Adipose tissue (tissue), 3 donors: Measurements from ENCODE around the gene SLC12A3. TPM values are rescaled to one million over a fixed set of nuclear protein-coding genes. Genes with fewer than 3 reads are reported as not detected.

Experiments
- H3K27ac ChIP-seq: one replicate; pipeline ENCODE4 v1.5.1; 2013; ENCODE audit warnings: low read depth, low read length
- WGBS, 3 donors: extraction: QIAGEN DNeasy Blood & Tissue Kit; methylation state at CpG; one replicate each; pipeline ENCODE4 v1.1.7; 2013; 5-methylcytosine and 5-hydroxymethylcytosine counted together
- polyA plus RNA-seq, 3 donors: library from polyadenylated mRNA; stranded (reverse); fragments of 200-250 nt; gene quantifications; one replicate each; pipeline ENCODE4 v1.2.3, GENCODE V29; 2013
- donor health status: healthy with polysubstance abuse.
- donor health status: Bipolar disorder and iron deficiency.
- donor health status: healthy.

Gene SLC12A3
- polyA plus RNA-seq, 3 donors, result 0.02 to 0.06 TPM; not detected in 1

DNA sequence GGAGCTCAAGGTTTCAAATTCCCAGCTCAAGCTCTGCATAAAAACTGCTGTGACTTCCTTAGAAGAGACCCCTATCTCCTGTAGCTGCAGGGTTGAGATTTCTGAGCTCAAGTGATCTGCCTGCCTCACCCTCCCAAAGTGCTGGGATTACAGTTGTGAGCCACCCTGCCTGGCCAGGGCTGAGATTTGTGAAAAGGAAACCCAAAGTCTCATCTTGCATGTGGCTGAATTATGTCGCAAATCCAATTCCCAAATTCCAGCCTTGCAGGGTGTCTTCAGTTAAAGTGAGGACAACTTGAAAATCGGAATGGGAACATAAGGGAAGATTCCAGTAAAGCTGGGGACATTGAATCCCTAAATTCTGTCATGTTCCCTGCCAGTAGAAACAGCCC, 82.6 kb downstream of the SLC12A3 start:
- no peak overlapping the region for H3K27ac ChIP-seq
- WGBS, 3 donors, result 43 to 89% (median 86%) methylated on average over 2 of the region's 2 CpGs

DNA sequence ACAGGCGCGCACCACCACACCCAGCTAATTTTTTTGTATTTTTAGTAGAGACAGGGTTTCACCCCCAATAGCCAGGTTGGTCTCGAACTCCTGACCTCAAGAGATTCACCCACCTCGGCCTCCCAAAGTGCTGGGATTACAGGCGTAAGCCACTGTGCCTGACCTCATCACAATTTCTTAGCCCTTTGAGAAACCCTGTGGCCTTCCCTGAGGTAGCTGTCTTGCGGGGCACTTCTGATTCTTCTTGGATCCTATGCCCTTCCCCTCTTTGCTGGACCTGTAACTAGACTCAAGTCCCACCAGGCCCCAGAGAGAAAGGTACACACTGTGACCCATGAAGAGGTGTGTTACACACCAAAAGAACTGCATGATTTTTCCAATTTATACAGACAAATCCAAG, 83.2 kb downstream of the SLC12A3 start:
- no peak overlapping the region for H3K27ac ChIP-seq
- WGBS, 3 donors, result 44 to 97% (median 96%) methylated on average over 4 to 6 of the region's 6 CpGs

DNA sequence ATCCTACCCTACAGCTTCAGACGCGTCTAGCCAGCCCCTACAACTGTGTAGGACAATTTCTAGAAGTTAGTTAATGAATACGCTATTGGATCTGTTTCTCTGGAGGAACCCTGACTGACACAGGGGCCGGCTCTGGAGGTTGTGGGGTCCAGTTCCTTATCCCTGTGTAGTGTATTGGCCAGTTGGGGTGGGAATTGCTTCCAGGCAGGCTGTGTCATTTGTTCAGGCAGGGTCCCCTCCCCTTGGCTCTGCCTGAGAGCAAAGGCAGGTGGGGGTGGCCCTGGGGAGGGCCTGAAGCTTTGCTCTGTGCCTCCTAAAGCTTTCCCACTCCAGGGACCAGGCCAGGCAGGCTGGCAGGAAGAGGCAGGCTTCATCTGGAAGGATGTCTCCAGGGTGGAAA, 85.0 kb downstream of the SLC12A3 start:
- 44 to 88% (median 74%) methylated on average over 4 of the region's 4 CpGs for WGBS, 3 donors
- H3K27ac ChIP-seq, result no peak overlapping the region

DNA sequence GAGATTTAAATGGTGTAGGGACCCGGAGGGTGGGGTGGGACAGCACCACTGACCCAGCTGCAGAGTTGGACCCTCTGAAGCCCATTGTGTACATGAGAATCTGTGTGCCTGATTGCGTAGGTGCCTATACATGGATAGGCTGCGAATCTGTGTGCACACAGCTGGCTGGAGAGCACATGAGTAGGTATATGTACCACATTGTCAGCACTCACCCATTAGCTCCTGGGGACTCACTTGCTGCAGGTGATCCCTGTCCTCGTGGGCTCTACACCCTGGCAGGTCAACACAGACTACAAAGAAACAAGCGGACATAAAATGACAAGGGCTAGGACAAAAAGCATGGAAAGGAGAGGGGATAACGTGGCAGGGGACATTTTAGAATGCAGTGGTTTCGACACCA, 85.4 kb downstream of the SLC12A3 start:
- WGBS, 3 donors, result 41 to 88% (median 87%) methylated on average over 7 of the region's 7 CpGs
- H3K27ac ChIP-seq, result no peak overlapping the region

DNA sequence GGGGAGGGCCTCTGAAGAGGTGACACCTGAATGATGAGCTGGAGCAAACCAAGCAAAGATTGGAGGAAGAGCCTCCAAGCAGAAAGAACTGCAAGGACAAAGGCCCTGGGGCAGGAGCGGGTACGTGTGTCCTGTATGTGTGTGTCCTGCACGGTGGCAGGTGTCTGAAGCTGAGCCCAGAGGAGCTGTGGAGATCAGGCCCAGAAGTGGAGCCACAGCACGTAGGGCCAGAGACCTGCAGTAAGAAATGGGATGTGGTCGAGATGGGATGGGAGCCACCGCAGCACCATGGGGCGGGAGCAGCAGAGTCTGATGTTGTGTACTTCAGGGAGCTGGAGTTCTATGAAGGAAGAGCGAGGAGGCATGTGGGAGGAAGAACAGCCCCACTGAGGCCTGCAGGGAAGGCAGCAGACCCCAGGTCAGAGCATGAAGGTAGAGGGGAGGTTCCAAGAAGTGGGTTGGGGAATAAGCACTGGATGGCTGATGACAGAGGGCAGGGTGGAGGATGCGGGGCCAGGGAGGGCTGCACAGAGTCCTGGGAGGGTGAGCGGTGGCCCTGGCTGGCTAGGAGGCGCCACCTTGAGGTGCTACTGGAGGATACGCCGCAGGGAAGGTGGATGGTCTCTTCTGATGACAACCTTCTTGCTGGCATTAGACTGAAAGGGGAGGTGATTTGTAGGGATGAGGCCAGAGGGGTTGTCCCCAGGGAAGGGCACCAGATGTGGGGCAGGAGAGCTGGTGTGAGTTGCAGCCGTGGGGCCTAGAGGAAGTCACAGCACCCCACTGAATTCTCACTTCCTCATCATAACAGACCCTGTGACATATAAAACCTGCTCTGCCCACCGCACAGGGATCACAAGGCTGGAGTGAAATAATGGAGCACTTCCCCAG, 86.1 kb downstream of the SLC12A3 start:
- H3K27ac ChIP-seq, result no peak overlapping the region
- WGBS, 3 donors, result 40 to 62% (median 56%) methylated on average over 15 of the region's 15 CpGs

DNA sequence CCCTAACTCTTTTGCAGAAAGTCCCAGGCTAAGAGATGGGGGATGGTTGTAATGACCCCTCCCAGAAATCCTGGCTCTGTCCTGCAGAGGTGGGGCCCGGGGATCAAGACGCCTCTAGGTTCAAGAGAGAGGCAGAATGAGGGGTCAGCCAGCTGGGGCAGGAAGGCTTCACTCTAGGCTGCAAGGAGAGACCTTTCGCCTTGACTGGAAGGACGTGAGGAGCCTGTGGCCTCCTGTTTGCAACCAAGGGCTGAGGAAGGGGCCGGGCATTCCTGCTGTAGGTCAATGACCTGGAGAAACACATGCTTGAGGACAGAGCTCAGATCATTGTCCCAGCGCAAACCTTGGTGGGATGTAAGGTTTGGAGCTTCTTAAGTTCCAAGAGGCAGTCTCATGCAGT, 88.0 kb downstream of the SLC12A3 start:
- 60 to 78% (median 64%) methylated on average over 6 of the region's 6 CpGs for WGBS, 3 donors
- no peak overlapping the region for H3K27ac ChIP-seq

DNA sequence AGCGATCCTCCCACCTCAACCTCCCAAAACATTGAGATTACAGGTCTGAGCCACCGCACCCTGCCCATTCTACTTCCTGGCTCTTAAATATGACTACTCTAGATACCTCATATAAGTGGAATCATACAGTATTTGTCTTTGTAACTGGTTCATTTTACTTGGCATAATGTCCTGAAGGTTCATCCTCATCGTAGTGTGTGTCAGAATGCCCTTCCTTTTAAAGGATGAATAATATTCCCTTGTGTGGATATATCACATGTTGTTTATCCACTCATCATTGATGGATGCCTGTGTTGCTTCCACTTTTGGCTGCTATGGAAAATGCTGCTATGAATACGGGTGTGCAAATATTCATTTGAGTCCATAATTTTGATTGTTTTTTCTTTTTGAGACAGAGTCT, 91.1 kb downstream of the SLC12A3 start:
- no peak overlapping the region for H3K27ac ChIP-seq
- 86 to 95% (median 89%) methylated on average over 4 of the region's 4 CpGs for WGBS, 3 donors

DNA sequence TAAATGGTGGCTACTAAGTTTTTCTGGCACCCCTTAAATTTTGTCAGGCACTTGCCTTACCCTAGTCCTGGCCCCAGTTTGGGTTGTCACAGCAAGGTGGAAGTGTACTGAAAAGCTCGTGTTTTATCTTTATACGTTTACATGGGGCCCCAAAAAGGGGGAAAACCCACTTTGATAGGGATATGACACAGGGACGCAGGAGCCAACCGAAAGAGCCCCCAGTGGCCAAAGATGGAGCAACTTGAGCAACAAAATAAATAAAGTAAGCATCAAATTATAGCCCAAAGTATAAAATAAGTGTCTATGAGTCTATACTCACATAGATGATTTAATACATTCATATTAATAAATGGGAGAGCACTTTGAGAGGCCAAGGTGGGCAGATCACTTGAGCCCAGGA, 91.7 kb downstream of the SLC12A3 start:
- WGBS, 3 donors, result 57 to 64% (median 62%) methylated on average over 4 of the region's 4 CpGs
- H3K27ac ChIP-seq, result no peak overlapping the region

GRCh38 chr16:56960681-56961281, 95.8 kb downstream of the SLC12A3 start:
- no peak overlapping the region for H3K27ac ChIP-seq
- 59 to 74% (median 68%) methylated on average over 13 of the region's 13 CpGs for WGBS, 3 donors

- H3K27ac ChIP-seq, result no peak overlapping the region
- 43 to 69% (median 57%) methylated on average over 3 of the region's 3 CpGs for WGBS, 3 donors
Observed at GRCh38 chr16:56961386-56961785, 96.4 kb downstream of the SLC12A3 start.

- 44 to 74% (median 61%) methylated on average over 12 of the region's 12 CpGs for WGBS, 3 donors
- H3K27ac ChIP-seq, result no peak within 1 kb of the TSS
Observed at GRCh38 chr16:56961851-56962281, 96.9 kb downstream of the SLC12A3 start, which contains the start of gene CETP. Gene CETP, plus strand, starts transcription at chr16:56961950. Its CDS starts 30 bp downstream, at chr16:56961980.

- no peak overlapping the region for H3K27ac ChIP-seq
- WGBS, 3 donors, result 42 to 47% (median 42%) methylated on average over 30 of the region's 30 CpGs
Observed at GRCh38 chr16:56964243-56965148, 99.5 kb downstream of the SLC12A3 start.

Other genes starting within 250 kb of the SLC12A3 start
- 1,000 to 10,000 TPM in 2 of 3 donors, 100 to 1,000 TPM in 1; 256 to 2,506 (median 1,432) TPM for gene MT1E, start 239.4 kb upstream of the SLC12A3 start, polyA plus RNA-seq
- gene MT1M, start 232.5 kb upstream of the SLC12A3 start, polyA plus RNA-seq, result 1,000 to 10,000 TPM in 1 of 3 donors, 100 to 1,000 TPM in 2; 108 to 1,265 (median 551) TPM
- gene MT1A, start 226.5 kb upstream of the SLC12A3 start, polyA plus RNA-seq, result 1,000 to 10,000 TPM in 2 of 3 donors, 100 to 1,000 TPM in 1; 259 to 2,112 (median 1,254) TPM
- 1 to 10 TPM in 1 of 3 donors, not detected in 2; 9.3 TPM for gene MT1B, start 213.3 kb upstream of the SLC12A3 start, polyA plus RNA-seq
- 100 to 1,000 TPM in 2 of 3 donors, 10 to 100 TPM in 1; 84.5 to 341 (median 130) TPM for gene MT1F, start 207.2 kb upstream of the SLC12A3 start, polyA plus RNA-seq
- 1,000 to 10,000 TPM; 1,258 to 2,088 (median 1,548) TPM for gene MT1G, start 197.1 kb upstream of the SLC12A3 start, polyA plus RNA-seq
- 10 to 100 TPM in 2 of 3 donors, 1 to 10 TPM in 1; 6.4 to 67.9 (median 60.5) TPM for gene MT1H, start 195.4 kb upstream of the SLC12A3 start, polyA plus RNA-seq
- 1,000 to 10,000 TPM; 2,752 to 5,906 (median 2,980) TPM for gene MT1X, start 182.7 kb upstream of the SLC12A3 start, polyA plus RNA-seq
- gene NUP93, start 135.1 kb upstream of the SLC12A3 start, polyA plus RNA-seq, result 10 to 100 TPM; 10.1 to 32.1 (median 19.8) TPM
- gene HERPUD1, start 66.9 kb downstream of the SLC12A3 start, polyA plus RNA-seq, result 100 to 1,000 TPM in 1 of 3 donors, 10 to 100 TPM in 2; 41.7 to 149 (median 75.2) TPM
- 1 to 10 TPM in 1 of 3 donors, under 1 TPM in 2; 0.39 to 2.8 (median 0.89) TPM for gene CETP, start 96.7 kb downstream of the SLC12A3 start, polyA plus RNA-seq
- 10 to 100 TPM in 2 of 3 donors, 1 to 10 TPM in 1; 7.3 to 44.2 (median 29.7) TPM for gene NLRC5, start 124.3 kb downstream of the SLC12A3 start, polyA plus RNA-seq
- gene CPNE2, start 227.4 kb downstream of the SLC12A3 start, polyA plus RNA-seq, result 10 to 100 TPM; 10.1 to 45.8 (median 41.9) TPM